Ascending aorta (tissue), 2 donors: Measurements from ENCODE around the gene LRCH4. TPM values are rescaled to one million over a fixed set of nuclear protein-coding genes. Genes with fewer than 3 reads are reported as not detected.

ENCODE experiments used
- DNase-seq, 2 donors: peaks; one replicate each; pipeline ENCODE4 v3.0.0-alpha.2; 2019; ENCODE audit warnings: low spot score in 2 of 2
- H3K27ac ChIP-seq, 2 donors: fragments of 200-600 bp; sonication (generic); one replicate each; pipeline ENCODE4 v1.5.1; 2016 to 2017; ENCODE audit warnings: mild to moderate bottlenecking in 1 of 2
- H3K27me3 ChIP-seq: fragments of 200-600 bp; sonication (generic); one replicate; pipeline ENCODE4 v1.5.1; 2017
- H3K36me3 ChIP-seq, 2 donors: fragments of 200-600 bp; sonication (generic); one replicate each; pipeline ENCODE4 v1.5.1; 2016
- H3K4me1 ChIP-seq, 2 donors: fragments of 200-600 bp; sonication (generic); one replicate each; pipeline ENCODE4 v1.5.1; 2016 to 2017; ENCODE audit warnings: mild to moderate bottlenecking in 1 of 2
- H3K4me3 ChIP-seq, 2 donors: fragments of 200-600 bp; sonication (generic); one replicate each; pipeline ENCODE4 v1.5.1; 2016 to 2017; ENCODE audit warnings: mild to moderate bottlenecking in 1 of 2
- H3K9me3 ChIP-seq, 2 donors: fragments of 200-600 bp; sonication (generic); one replicate each; pipeline ENCODE4 v1.5.1; 2016
- intact Hi-C: fragments of 100-400 bp; cut with DNase I; formaldehyde crosslinking; loops from one replicate; pipeline ENCODE4 v1.15.1; 2023
- total RNA-seq: library from RNA; depleted of rRNA; stranded (reverse); fragments of >200 nt; gene quantifications from one replicate; pipeline ENCODE4 v1.1.0, GENCODE V29; 2016
- TF ChIP-seq, protein P1 (sequence below), 3 experiments: fragments of 200-600 bp in 2 of 3; fragments of 450-650 bp in 1 of 3; sonication (generic) in 2 of 3; IDR thresholded peaks; one replicate each; pipeline ENCODE4 v1.5.1; 2016 to 2019; ENCODE audit warnings: antibody characterized with exemption in 3 of 3, mild to moderate bottlenecking in 1 of 3, moderate library complexity in 1 of 3

LRCH4 gene
- total RNA-seq, 1 donor from 2014 or later: 113 TPM

DNA sequence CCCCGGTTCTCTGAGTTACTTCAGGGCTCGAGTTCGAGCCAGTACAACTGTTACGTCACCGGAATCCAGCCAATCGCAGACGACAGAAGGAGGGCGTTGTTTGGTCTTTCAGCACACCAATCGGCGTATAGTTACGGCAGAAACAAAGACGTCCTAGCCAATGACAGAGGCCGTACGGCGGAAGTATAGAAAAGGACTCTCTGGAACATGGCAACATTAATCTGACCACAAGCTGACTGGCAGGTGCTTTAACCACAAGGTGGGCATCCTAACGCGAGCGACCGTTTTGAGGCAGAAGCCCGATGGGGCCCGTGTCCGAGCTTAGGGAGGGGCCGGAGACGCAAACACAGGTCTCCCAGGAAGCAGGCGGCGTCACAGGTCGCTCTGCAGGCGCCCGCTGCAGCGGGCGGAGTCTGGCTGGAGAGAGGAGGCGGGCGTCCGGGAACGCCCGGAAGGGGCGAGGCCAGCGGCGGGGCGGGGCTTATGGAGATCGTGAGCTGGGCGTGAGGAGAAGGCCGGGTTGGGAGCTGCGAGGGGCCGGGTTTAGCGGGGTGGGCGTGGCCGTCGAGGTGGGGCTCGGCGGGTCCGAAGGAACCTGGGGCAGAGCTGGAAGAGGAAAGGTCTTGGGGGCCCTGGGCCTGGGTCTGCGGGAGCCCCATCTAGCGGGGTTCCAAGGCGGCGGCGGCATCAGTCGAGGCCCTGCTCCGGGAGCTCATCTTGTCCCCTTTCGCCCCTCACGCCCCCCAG is 26.2 kb upstream of the LRCH4 start, which contains the start of gene MOSPD3:
TSS of gene MOSPD3 (plus strand) at position 558 of the 747 bp plus-strand sequence. CDS start 252 bp downstream, outside the sequence.
- DNase-seq: peak; percentile 95 to 100
- Histone ChIP-seq H3K9me3 (no peaks in the 10 kb centered on the region), H3K27me3 (no peaks in the 10 kb centered on the region), H3K27ac (peak within 1 kb of the TSS; percentile 86 to 88), H3K36me3 (no peaks in the 10 kb centered on the region), H3K4me1 (peaks cover 3 to 11% of the 10 kb centered on the region in 2 donors), H3K4me3 (peak within 1 kb of the TSS; percentile 84 to 93)
- intact Hi-C loops: loop anchor here (1.0 to 5.0 kb wide), 7 partner anchors 8 to 175 kb away; partner anchors contain the start of genes AGFG2, FBXO24, GIGYF1 and GNB2
- TF ChIP-seq, protein P1, sequence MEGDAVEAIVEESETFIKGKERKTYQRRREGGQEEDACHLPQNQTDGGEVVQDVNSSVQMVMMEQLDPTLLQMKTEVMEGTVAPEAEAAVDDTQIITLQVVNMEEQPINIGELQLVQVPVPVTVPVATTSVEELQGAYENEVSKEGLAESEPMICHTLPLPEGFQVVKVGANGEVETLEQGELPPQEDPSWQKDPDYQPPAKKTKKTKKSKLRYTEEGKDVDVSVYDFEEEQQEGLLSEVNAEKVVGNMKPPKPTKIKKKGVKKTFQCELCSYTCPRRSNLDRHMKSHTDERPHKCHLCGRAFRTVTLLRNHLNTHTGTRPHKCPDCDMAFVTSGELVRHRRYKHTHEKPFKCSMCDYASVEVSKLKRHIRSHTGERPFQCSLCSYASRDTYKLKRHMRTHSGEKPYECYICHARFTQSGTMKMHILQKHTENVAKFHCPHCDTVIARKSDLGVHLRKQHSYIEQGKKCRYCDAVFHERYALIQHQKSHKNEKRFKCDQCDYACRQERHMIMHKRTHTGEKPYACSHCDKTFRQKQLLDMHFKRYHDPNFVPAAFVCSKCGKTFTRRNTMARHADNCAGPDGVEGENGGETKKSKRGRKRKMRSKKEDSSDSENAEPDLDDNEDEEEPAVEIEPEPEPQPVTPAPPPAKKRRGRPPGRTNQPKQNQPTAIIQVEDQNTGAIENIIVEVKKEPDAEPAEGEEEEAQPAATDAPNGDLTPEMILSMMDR (IDR thresholded peaks at IDR 0.05): no peak

DNA sequence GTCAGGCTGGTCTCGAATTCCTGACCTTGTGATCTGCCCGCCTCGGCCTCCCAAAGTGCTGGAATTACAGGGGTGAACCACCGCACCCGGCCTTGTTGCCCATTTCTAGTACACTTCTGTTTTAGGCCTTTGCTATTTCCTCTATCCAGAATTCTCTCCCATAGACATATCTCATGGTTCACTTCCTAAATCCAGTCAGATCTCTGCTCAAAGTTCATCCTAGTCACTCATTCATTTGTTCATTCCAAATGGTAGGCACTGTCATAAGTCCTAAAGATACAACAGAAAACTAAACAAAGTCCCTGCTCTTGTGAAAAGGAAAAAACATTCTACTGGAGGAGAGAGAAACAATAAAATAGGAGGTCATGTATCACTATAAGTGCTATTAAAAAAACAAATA is 24.0 kb upstream of the LRCH4 start:
- Histone ChIP-seq H3K4me3 (no peak overlapping the region), H3K27me3 (no peaks in the 10 kb centered on the region), H3K9me3 (no peaks in the 10 kb centered on the region), H3K27ac (no peak overlapping the region), H3K36me3 (no peaks in the 10 kb centered on the region), H3K4me1 (peaks cover 3 to 16% of the 10 kb centered on the region in 2 donors)
- DNase-seq: no peak
- intact Hi-C loops: loop anchor here (5.0 kb wide), 3 partner anchors 82 to 173 kb away; partner anchors contain the start of genes GIGYF1 and PPP1R35
- TF ChIP-seq, protein P1 (IDR thresholded peaks at IDR 0.05): no peak

DNA sequence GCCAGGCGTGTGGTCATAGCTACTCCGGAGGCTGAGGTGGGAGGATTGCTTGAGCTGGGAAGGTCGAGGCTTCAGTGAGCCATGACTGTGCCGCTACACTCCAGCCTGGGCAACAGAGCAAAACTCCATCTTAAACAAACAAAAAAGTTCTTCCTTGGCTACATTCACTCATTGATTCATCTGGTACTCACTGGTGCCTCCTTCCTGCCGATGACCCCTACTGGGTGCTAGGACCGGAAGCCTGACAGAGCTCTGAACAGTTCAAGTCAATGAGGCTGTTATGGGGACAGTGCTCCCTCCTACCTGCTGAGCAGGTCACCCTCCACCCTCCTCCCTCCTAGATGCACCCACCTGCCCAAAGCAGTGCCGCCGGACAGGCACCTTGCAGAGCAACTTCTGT is 21.2 kb upstream of the LRCH4 start:
- TF ChIP-seq, protein P1 (IDR thresholded peaks at IDR 0.05): no peak
- no peaks in the 10 kb centered on the region for H3K9me3 ChIP-seq
- intact Hi-C loops: no loop called here
- H3K4me3 ChIP-seq: no peak overlapping the region
- no peaks in the 10 kb centered on the region for H3K36me3 ChIP-seq
- H3K4me1 ChIP-seq: peaks cover 0 to 21% of the 10 kb centered on the region in 2 donors
- DNase-seq: no peak
- H3K27me3 ChIP-seq: no peaks in the 10 kb centered on the region
- no peak overlapping the region for H3K27ac ChIP-seq

DNA sequence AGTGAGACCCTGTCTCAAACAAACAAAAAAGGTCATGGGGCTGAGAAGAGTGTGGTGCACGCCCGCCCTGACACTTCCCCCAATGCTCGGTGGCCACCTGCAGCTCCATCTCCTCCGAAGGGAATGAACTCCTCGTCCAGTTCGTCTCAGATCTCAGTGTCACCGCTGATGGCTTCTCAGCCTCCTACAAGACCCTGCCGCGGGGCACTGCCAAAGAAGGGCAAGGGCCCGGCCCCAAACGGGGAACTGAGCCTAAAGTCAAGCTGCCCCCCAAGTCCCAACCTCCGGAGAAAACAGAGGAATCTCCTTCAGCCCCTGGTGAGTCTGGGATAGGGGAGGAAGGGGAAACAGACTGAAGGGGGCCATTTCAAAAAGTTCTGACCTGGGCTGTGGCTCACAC is 20.4 kb upstream of the LRCH4 start:
- Histone ChIP-seq H3K27me3 (no peaks in the 10 kb centered on the region), H3K36me3 (no peaks in the 10 kb centered on the region), H3K9me3 (no peaks in the 10 kb centered on the region), H3K4me3 (no peak overlapping the region), H3K27ac (no peak overlapping the region), H3K4me1 (peaks cover 0 to 24% of the 10 kb centered on the region in 2 donors)
- no peak for DNase-seq
- intact Hi-C loops: no loop called here
- TF ChIP-seq, protein P1 (IDR thresholded peaks at IDR 0.05): no peak

DNA sequence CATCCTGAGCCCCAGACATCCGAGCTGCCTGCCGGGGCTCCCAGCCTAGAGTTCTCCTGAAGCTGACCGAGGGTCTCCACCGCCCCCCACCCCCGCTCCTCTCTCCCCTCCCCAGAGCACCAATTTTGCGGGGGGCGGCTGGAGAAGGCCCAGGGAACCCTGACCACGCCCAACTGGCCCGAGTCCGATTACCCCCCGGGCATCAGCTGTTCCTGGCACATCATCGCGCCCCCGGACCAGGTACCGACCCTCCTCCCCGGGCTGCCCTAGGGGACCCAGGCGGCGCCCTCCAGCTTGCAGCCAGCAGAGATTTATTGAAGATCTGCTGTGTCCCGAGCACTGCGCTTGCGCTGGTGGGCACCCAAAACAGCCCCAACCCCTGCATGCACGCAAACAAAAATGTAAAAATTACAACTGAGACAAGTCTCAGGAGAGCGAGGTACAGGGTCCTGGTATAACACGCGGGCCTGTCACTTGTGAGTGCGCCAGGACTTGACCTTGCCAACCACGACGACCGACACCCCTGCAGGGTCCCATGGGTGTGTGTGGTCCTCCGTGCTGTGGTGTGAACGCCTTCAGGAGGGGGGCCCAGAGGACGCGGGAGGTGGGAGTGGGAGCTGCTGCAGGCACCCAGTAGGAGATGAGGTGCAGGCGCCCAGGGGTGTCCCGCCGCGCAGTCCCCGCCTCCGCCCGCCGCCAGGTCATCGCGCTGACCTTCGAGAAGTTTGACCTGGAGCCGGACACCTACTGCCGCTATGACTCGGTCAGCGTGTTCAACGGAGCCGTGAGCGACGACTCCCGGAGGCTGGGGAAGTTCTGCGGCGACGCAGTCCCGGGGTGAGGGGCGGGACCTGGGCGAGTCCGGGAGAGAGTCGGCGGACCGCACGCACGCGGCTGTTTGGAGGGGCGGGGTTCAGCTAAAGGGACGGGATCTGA is 19.3 kb upstream of the LRCH4 start:
- intact Hi-C loops: loop anchor here (1.0 to 5.0 kb wide), 4 partner anchors 7 to 262 kb away; partner anchors contain the start of genes FBXO24, GNB2, LRCH4 and MOSPD3
- H3K27ac ChIP-seq: peak overlapping the region; percentile 87 to 88
- no peaks in the 10 kb centered on the region for H3K27me3 ChIP-seq
- no peak for DNase-seq
- no peaks in the 10 kb centered on the region for H3K36me3 ChIP-seq
- no peaks in the 10 kb centered on the region for H3K9me3 ChIP-seq
- peaks cover 0 to 24% of the 10 kb centered on the region in 2 donors for H3K4me1 ChIP-seq
- TF ChIP-seq, protein P1 (IDR thresholded peaks at IDR 0.05): no peak
- peak overlapping the region; percentile 89 to 91 for H3K4me3 ChIP-seq
